Subcutaneous abdominal adipose tissue (tissue), 5 donors: ENCODE measurements around the gene RNF44.
"Not testable (repeated sequence)": the region's sequence is repeated elsewhere in the genome, so short reads cannot be mapped to it uniquely, and the experiment has no call there.

ENCODE experiments used
- H3K27ac ChIP-seq: one replicate; pipeline ENCODE4 v1.7.0; 2013; ENCODE audit warnings: low read depth, mild to moderate bottlenecking, inconsistent platforms, low read length, moderate library complexity
- H3K27me3 ChIP-seq, 5 donors: one replicate each; pipeline ENCODE4 v1.7.0; 2013; ENCODE audit warnings: low read length in 5 of 5, inconsistent platforms in 1 of 5; ENCODE audit not compliant: control insufficient read depth in 5 of 5, insufficient read depth in 4 of 5
- H3K36me3 ChIP-seq, 5 donors: one replicate each; pipeline ENCODE4 v1.7.0; 2013; ENCODE audit warnings: low read length in 5 of 5; ENCODE audit not compliant: control insufficient read depth in 5 of 5, insufficient read depth in 5 of 5
- H3K4me1 ChIP-seq, 5 donors: one replicate each; pipeline ENCODE4 v1.7.0; 2013; ENCODE audit warnings: low read length in 5 of 5, mild to moderate bottlenecking in 3 of 5, moderate library complexity in 1 of 5; ENCODE audit not compliant: control insufficient read depth in 5 of 5, insufficient read depth in 5 of 5
- H3K4me3 ChIP-seq, 5 donors: one replicate each; pipeline ENCODE4 v1.7.0; 2013; ENCODE audit warnings: low read length in 5 of 5, low read depth in 1 of 5
- H3K9ac ChIP-seq, 5 donors: one replicate each; pipeline ENCODE4 v1.7.0; 2013; ENCODE audit warnings: low read length in 5 of 5, mild to moderate bottlenecking in 4 of 5, moderate library complexity in 3 of 5
- H3K9me3 ChIP-seq, 5 donors: one replicate each; pipeline ENCODE4 v1.7.0; 2013; ENCODE audit warnings: low read length in 5 of 5; ENCODE audit not compliant: control insufficient read depth in 5 of 5
- donor health status: healthy.
- donor health status: healthy.
- donor health status: healthy.
- donor health status: healthy.
- donor health status: healthy.

Gene RNF44

DNA sequence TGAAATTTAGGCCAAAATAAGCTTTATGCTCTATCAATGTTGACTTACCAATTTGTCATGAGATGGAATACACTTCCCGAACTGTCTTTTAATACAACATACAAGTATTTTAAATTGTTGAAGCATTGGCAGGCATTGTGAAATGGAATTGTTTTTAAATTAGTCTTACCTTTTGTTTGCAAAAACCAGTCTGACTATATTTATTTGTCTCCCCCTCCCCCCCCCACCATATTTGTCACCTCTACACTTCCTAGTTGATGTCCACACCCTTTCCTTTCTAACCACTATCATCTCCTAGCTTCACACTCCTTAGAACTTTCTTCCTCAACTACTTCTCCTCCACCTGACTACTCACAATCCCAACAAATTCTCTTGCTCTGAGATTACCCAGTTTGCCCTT, 48.1 kb downstream of the RNF44 start:
- Histone ChIP-seq H3K36me3 (peaks cover 32 to 72% (median 58%) of the 10 kb centered on the region in 5 donors), H3K9ac (no peak overlapping the region), H3K4me3 (no peak overlapping the region), H3K4me1 (peaks cover 0 to 3% (median 0%) of the 10 kb centered on the region in 5 donors), H3K9me3 (no peaks in the 10 kb centered on the region), H3K27me3 (no peaks in the 10 kb centered on the region), H3K27ac (no peak overlapping the region)

GRCh38 chr5:176487160-176487559, 50.0 kb downstream of the RNF44 start:
- peaks cover 21 to 58% (median 42%) of the 10 kb centered on the region in 5 donors for H3K36me3 ChIP-seq
- not testable (repeated sequence) for H3K4me1 ChIP-seq, H3K27ac ChIP-seq, H3K9me3 ChIP-seq, H3K4me3 ChIP-seq, H3K9ac ChIP-seq, H3K27me3 ChIP-seq

DNA sequence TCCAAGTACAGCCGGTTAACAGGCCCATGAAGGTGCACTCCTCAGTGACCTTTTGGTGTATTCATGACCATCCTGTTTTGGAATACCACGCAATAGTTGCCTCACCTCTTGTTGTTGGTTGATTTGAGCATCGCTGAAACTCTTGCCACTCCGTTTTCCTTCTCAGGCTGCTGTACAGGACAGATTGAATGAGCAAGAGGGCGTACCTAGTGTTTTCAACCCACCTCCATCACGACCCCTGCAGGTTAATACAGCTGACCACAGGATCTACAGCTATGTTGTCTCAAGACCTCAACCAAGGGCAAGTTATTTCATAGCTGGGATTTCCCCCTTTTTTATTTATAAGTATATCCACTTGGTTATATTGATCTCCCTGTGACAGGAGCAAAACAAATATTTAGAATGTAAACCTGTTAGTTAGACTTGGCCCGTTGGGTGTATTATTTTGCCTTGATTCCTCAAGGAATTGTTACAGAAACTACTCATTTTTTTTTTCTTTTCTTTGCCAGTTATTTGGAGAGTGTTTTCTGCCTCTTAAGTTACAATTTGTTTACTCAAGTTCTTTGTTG, 50.9 kb downstream of the RNF44 start:
- H3K4me1 ChIP-seq: peaks cover 0 to 3% (median 0%) of the 10 kb centered on the region in 5 donors
- no peak overlapping the region for H3K4me3 ChIP-seq
- H3K27me3 ChIP-seq: no peaks in the 10 kb centered on the region
- no peak overlapping the region for H3K9ac ChIP-seq
- H3K9me3 ChIP-seq: no peaks in the 10 kb centered on the region
- no peak overlapping the region for H3K27ac ChIP-seq
- H3K36me3 ChIP-seq: peaks cover 16 to 57% (median 38%) of the 10 kb centered on the region in 5 donors

GRCh38 chr5:176485176-176485575, 52.0 kb downstream of the RNF44 start:
- H3K4me3 ChIP-seq: no peak overlapping the region
- no peak overlapping the region for H3K9ac ChIP-seq
- H3K9me3 ChIP-seq: no peaks in the 10 kb centered on the region
- H3K36me3 ChIP-seq: peaks cover 12 to 52% (median 31%) of the 10 kb centered on the region in 5 donors
- H3K27me3 ChIP-seq: no peaks in the 10 kb centered on the region
- no peak overlapping the region for H3K27ac ChIP-seq
- H3K4me1 ChIP-seq: peaks cover 0 to 3% (median 0%) of the 10 kb centered on the region in 5 donors

GRCh38 chr5:176481711-176482110, 55.5 kb downstream of the RNF44 start:
- Histone ChIP-seq H3K27me3 (no peaks in the 10 kb centered on the region), H3K27ac (no peak overlapping the region), H3K4me3 (no peak overlapping the region), H3K9me3 (no peaks in the 10 kb centered on the region), H3K9ac (no peak overlapping the region), H3K36me3 (peaks cover 9 to 38% (median 23%) of the 10 kb centered on the region in 5 donors), H3K4me1 (peaks cover 0 to 3% (median 0%) of the 10 kb centered on the region in 5 donors)
